ENCODE data around the gene NOL4L. TPM values are rescaled to one million over a fixed set of nuclear protein-coding genes. Genes with fewer than 3 reads are reported as not detected.
"Not testable (repeated sequence)": the region's sequence is repeated elsewhere in the genome, so short reads cannot be mapped to it uniquely, and the experiment has no call there.

NOL4L gene
- total and polyA plus RNA-seq, 2 donors (not counting 3 experiments of a cell fraction or from before 2014, with no cell fraction given): 55.2 to 79.6 TPM

DNA sequence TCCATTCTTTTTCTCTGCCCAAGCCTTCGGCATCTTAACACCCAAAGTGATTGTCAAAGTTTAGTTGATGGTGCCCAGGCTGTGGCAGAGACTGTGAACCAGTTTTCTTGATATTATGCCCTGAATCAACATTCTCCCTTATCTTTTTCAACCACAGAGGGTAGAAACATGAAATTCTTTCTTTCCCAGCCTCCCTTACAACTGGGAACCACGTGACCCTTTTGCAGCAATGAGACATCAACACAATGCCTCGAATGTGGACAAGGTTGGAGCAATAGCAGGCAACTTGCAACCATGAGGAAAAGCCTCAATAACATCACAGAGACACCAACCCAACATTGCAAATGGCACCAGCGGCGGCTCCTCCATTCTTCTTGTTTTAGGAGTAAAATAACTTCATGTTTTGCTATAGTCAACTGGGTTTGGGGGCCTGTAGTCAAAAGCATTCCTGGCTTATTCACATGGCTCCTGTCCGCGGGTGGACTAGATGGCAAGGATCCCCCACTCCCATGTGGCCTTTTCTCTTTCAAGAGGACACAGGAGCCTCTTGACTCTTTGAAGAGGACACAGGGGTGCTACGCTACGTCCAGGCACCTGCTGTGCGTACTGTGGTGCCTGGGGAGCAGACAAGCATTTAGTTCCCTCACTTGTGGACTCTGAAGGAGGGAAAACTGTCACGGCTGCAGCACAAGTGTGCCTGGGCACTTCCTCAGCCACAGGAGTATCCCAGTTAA lies 90.5 kb downstream of the NOL4L start:
- no TSS peak for BruUV-seq (replicated peaks)
- no peaks in the 10 kb centered on the region for H3K27me3 ChIP-seq (ENCODE audit: control insufficient read depth in 2 of 2, insufficient read depth in 2 of 2, low read length in 2 of 2)
- H3K27ac ChIP-seq (ENCODE audit: insufficient read depth, low read depth, low read length): no peak overlapping the region
- intact Hi-C loops (cut with micrococcal nuclease): no loop called here
- H4K20me1 ChIP-seq (replicated peaks; ENCODE audit: control insufficient read depth, extremely low read depth, insufficient read depth, low read length): no peaks in the 10 kb centered on the region
- peaks cover 14% of the 10 kb centered on the region for H3K4me1 ChIP-seq (ENCODE audit: control insufficient read depth, extremely low read depth, insufficient read depth, low read length)
- dilution Hi-C loops (cut with MboI; ENCODE audit: extremely low pct_ligation_motif_present, low sequenced_read_pairs): no loop called here
- H3K36me3 ChIP-seq (ENCODE audit: control insufficient read depth in 2 of 2, extremely low read depth in 1 of 2, insufficient read depth in 2 of 2, low read length in 2 of 2): no peaks in the 10 kb centered on the region
- POLR2A ChIA-PET: no interaction called here
- H3K9ac ChIP-seq (replicated peaks; ENCODE audit: extremely low read depth, insufficient read depth, low read length): no peak overlapping the region
- FAIRE-seq (no peak), DNase-seq (ENCODE audit: low read depth, low spot score) (no peak)
- H3K9me3 ChIP-seq (replicated peaks; ENCODE audit: control insufficient read depth, insufficient read depth, low read length): no peaks in the 10 kb centered on the region
- H3K4me2 ChIP-seq (ENCODE audit: insufficient read depth, low read length): no peak overlapping the region
- no peak for TF ChIP-seq MYC (IDR thresholded peaks at IDR 0.05; ENCODE audit: low read depth, low read length)
- no peak for TF ChIP-seq EZH2 (IDR thresholded peaks at IDR 0.05; ENCODE audit: borderline replicate concordance, low read depth, low read length, severe bottlenecking)
- H2AFZ ChIP-seq (ENCODE audit: low read depth, low read length): no peak overlapping the region
- H3K4me3 ChIP-seq (replicated peaks in 1 of 3; ENCODE audit: insufficient read depth in 1 of 3, low read depth in 1 of 3, low read length in 3 of 3): no peak overlapping the region
- CTCF ChIA-PET: interaction anchor here (1.9 kb wide), 1 partner anchor 9 kb away, joined by 6 read pairs; no protein-coding TSS in a partner anchor
- H3K9me1 ChIP-seq (replicated peaks; ENCODE audit: control insufficient read depth, extremely low read depth, insufficient read depth, low read length): no peaks in the 10 kb centered on the region
- H3K79me2 ChIP-seq (ENCODE audit: control insufficient read depth, insufficient read depth, low read length): no peaks in the 10 kb centered on the region

DNA sequence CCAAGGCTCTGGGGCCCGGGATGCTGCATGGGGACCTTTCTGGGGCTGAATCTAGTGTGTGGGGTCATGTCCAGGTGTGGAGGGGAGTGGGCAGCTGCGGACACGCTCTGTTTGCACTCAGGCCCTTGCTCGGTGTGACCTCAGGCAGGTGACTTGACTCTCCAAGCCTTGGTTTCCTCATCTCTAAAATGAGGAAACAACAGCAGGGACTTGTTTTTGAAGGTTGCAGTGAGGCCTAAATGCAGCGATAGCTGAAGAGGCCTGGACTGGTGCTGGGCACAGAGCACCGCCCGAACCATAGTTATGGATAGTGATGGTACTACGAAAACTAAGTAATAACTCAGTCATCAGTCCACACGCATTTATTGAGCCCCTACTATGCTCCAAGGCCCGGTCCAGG lies 91.8 kb downstream of the NOL4L start:
- Histone ChIP-seq H3K79me2 (ENCODE audit: control insufficient read depth, insufficient read depth, low read length) (no peaks in the 10 kb centered on the region), H3K4me2 (ENCODE audit: insufficient read depth, low read length) (no peak overlapping the region), H2AFZ (ENCODE audit: low read depth, low read length) (no peak overlapping the region), H3K9me3 (replicated peaks; ENCODE audit: control insufficient read depth, insufficient read depth, low read length) (no peaks in the 10 kb centered on the region), H3K27ac (ENCODE audit: insufficient read depth, low read depth, low read length) (no peak overlapping the region), H3K9me1 (replicated peaks; ENCODE audit: control insufficient read depth, extremely low read depth, insufficient read depth, low read length) (no peaks in the 10 kb centered on the region), H3K36me3 (ENCODE audit: control insufficient read depth in 2 of 2, extremely low read depth in 1 of 2, insufficient read depth in 2 of 2, low read length in 2 of 2) (no peaks in the 10 kb centered on the region), H4K20me1 (replicated peaks; ENCODE audit: control insufficient read depth, extremely low read depth, insufficient read depth, low read length) (no peaks in the 10 kb centered on the region), H3K27me3 (ENCODE audit: control insufficient read depth in 2 of 2, insufficient read depth in 2 of 2, low read length in 2 of 2) (no peaks in the 10 kb centered on the region), H3K4me3 (replicated peaks in 1 of 3; ENCODE audit: insufficient read depth in 1 of 3, low read depth in 1 of 3, low read length in 3 of 3) (no peak overlapping the region), H3K4me1 (ENCODE audit: control insufficient read depth, extremely low read depth, insufficient read depth, low read length) (peaks cover 13% of the 10 kb centered on the region), H3K9ac (replicated peaks; ENCODE audit: extremely low read depth, insufficient read depth, low read length) (no peak overlapping the region)
- intact Hi-C loops (cut with micrococcal nuclease): no loop called here
- FAIRE-seq (no peak), DNase-seq (ENCODE audit: low read depth, low spot score) (no peak)
- BruUV-seq (replicated peaks): no TSS peak
- no peak for TF ChIP-seq FOS (IDR thresholded peaks at IDR 0.05; ENCODE audit: borderline replicate concordance, insufficient read depth, low read length)
- no peak for TF ChIP-seq GATA2 (IDR thresholded peaks at IDR 0.05; ENCODE audit: insufficient read depth, insufficient read length, low read depth, low read length)
- TF ChIP-seq, protein P1, sequence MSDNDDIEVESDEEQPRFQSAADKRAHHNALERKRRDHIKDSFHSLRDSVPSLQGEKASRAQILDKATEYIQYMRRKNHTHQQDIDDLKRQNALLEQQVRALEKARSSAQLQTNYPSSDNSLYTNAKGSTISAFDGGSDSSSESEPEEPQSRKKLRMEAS (IDR thresholded peaks at IDR 0.05; ENCODE audit: insufficient read depth, insufficient read length): no peak
- TF ChIP-seq, protein P2, sequence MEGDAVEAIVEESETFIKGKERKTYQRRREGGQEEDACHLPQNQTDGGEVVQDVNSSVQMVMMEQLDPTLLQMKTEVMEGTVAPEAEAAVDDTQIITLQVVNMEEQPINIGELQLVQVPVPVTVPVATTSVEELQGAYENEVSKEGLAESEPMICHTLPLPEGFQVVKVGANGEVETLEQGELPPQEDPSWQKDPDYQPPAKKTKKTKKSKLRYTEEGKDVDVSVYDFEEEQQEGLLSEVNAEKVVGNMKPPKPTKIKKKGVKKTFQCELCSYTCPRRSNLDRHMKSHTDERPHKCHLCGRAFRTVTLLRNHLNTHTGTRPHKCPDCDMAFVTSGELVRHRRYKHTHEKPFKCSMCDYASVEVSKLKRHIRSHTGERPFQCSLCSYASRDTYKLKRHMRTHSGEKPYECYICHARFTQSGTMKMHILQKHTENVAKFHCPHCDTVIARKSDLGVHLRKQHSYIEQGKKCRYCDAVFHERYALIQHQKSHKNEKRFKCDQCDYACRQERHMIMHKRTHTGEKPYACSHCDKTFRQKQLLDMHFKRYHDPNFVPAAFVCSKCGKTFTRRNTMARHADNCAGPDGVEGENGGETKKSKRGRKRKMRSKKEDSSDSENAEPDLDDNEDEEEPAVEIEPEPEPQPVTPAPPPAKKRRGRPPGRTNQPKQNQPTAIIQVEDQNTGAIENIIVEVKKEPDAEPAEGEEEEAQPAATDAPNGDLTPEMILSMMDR (IDR thresholded peaks at IDR 0.05; ENCODE audit: extremely low read depth in 1 of 2, insufficient read depth in 1 of 2, low read depth in 1 of 2, low read length in 2 of 2): no peak
- dilution Hi-C loops (cut with MboI; ENCODE audit: extremely low pct_ligation_motif_present, low sequenced_read_pairs): no loop called here
- ChIA-PET POLR2A (no interaction called here), CTCF (interaction anchor here (1.0 to 1.2 kb wide), 2 partner anchors 15 to 159 kb away, joined by 3 to 7 read pairs; no protein-coding TSS in a partner anchor)

DNA sequence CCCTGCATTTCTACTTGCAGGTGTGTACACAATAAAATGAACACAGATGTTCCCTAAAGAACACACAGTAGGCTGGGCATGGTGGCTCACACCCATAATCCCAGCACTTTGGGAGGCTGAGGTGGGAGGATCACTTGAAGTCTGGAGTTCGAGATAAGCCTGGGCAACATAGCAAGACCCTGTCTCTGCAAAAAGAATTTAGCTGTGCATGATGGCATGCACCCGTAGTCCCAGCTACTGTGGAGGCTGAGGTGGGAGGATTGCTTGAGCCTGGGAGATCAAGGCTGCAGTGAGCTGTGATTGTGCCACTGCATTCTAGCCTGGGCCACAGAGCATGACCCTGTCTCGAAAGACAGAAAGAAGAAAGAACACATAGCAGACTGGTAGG lies 93.4 kb downstream of the NOL4L start:
- H3K4me1 ChIP-seq (ENCODE audit: control insufficient read depth, extremely low read depth, insufficient read depth, low read length); H3K36me3 ChIP-seq (ENCODE audit: control insufficient read depth in 2 of 2, extremely low read depth in 1 of 2, insufficient read depth in 2 of 2, low read length in 2 of 2); H3K4me3 ChIP-seq (replicated peaks in 1 of 3; ENCODE audit: insufficient read depth in 1 of 3, low read depth in 1 of 3, low read length in 3 of 3); BruUV-seq (replicated peaks); H3K79me2 ChIP-seq (ENCODE audit: control insufficient read depth, insufficient read depth, low read length); H2AFZ ChIP-seq (ENCODE audit: low read depth, low read length); H3K4me2 ChIP-seq (ENCODE audit: insufficient read depth, low read length); H3K9ac ChIP-seq (replicated peaks; ENCODE audit: extremely low read depth, insufficient read depth, low read length); POLR2A ChIA-PET; CTCF ChIA-PET; FAIRE-seq; intact Hi-C loops (cut with micrococcal nuclease); H3K27me3 ChIP-seq (ENCODE audit: control insufficient read depth in 2 of 2, insufficient read depth in 2 of 2, low read length in 2 of 2); H3K27ac ChIP-seq (ENCODE audit: insufficient read depth, low read depth, low read length); H3K9me3 ChIP-seq (replicated peaks; ENCODE audit: control insufficient read depth, insufficient read depth, low read length); H3K9me1 ChIP-seq (replicated peaks; ENCODE audit: control insufficient read depth, extremely low read depth, insufficient read depth, low read length); H4K20me1 ChIP-seq (replicated peaks; ENCODE audit: control insufficient read depth, extremely low read depth, insufficient read depth, low read length); dilution Hi-C loops (cut with MboI; ENCODE audit: extremely low pct_ligation_motif_present, low sequenced_read_pairs); DNase-seq (ENCODE audit: low read depth, low spot score): not testable (repeated sequence)

All from endothelial cell of umbilical vein (primary cell).